Measurements from ENCODE around the gene ARL15.

GRCh38 chr5:53965459-53965858 is 344.9 kb downstream of the ARL15 start:
- no peak for TF ChIP-seq SMC3 (IDR thresholded peaks at IDR 0.05; ENCODE audit: low read depth, low read length)
- no peak for TF ChIP-seq MXI1 (IDR thresholded peaks at IDR 0.05; ENCODE audit: low read depth, low read length)
- peak; percentile 33; the same call in 1 of the 2 replicates for TF ChIP-seq JUND (IDR thresholded peaks at IDR 0.05)
- TF ChIP-seq RAD21 (IDR thresholded peaks at IDR 0.05; ENCODE audit: low read length): no peak
- TF ChIP-seq CTCF (IDR thresholded peaks at IDR 0.05): no peak
- TF ChIP-seq REST (IDR thresholded peaks at IDR 0.05; ENCODE audit: low read depth, low read length): no peak
- no peak for TF ChIP-seq ELF1 (IDR thresholded peaks at IDR 0.05)
- TF ChIP-seq RFX5 (IDR thresholded peaks at IDR 0.05; ENCODE audit: low read length): no peak

All from SK-N-SH (cell line).